HTERT RPE-1 (cell line): ENCODE measurements around the gene ZDHHC14.
"Not testable (repeated sequence)": the region's sequence is repeated elsewhere in the genome, so short reads cannot be mapped to it uniquely, and the experiment has no call there.

Experiments
- in situ Hi-C: fragments of 300-500 bp; cut with MboI; formaldehyde crosslinking; loops from 4 replicates; pipeline ENCODE4 v1.14.3; 2020; ENCODE audit warnings: low sequenced_read_pairs

ZDHHC14 gene

GRCh38 chr6:157672726-157673412, 291.9 kb downstream of the ZDHHC14 start:
- in situ Hi-C loops, result no loop called here

- in situ Hi-C loops, result no loop called here
Measured at GRCh38 chr6:157673596-157673995, 292.6 kb downstream of the ZDHHC14 start.

GRCh38 chr6:157674061-157674460, 293.1 kb downstream of the ZDHHC14 start:
- in situ Hi-C loops, result no loop called here

- in situ Hi-C loops, result no loop called here
Measured at GRCh38 chr6:157675831-157676230, 294.8 kb downstream of the ZDHHC14 start.

- in situ Hi-C loops, result no loop called here
Measured at GRCh38 chr6:157676241-157676640, 295.3 kb downstream of the ZDHHC14 start.

- in situ Hi-C loops, result no loop called here
Measured at GRCh38 chr6:157677235-157677634, 296.2 kb downstream of the ZDHHC14 start.

GRCh38 chr6:157679605-157680580, 298.9 kb downstream of the ZDHHC14 start:
- in situ Hi-C loops, result no loop called here

- in situ Hi-C loops, result no loop called here
Measured at GRCh38 chr6:157681041-157681650, 300.2 kb downstream of the ZDHHC14 start.

GRCh38 chr6:157682856-157683481, 302.0 kb downstream of the ZDHHC14 start:
- in situ Hi-C loops, result no loop called here

- in situ Hi-C loops, result no loop called here
Measured at GRCh38 chr6:157683707-157684106, 302.7 kb downstream of the ZDHHC14 start.

- in situ Hi-C loops, result no loop called here
Measured at GRCh38 chr6:157684620-157685299, 303.8 kb downstream of the ZDHHC14 start.

GRCh38 chr6:157685596-157686280, 304.7 kb downstream of the ZDHHC14 start:
- in situ Hi-C loops, result no loop called here

- in situ Hi-C loops, result no loop called here
Measured at GRCh38 chr6:157688275-157688959, 307.4 kb downstream of the ZDHHC14 start.

GRCh38 chr6:157688960-157689599, 308.1 kb downstream of the ZDHHC14 start:
- in situ Hi-C loops, result no loop called here

GRCh38 chr6:157689875-157690274, 308.9 kb downstream of the ZDHHC14 start:
- in situ Hi-C loops, result no loop called here

GRCh38 chr6:157690441-157691210, 309.6 kb downstream of the ZDHHC14 start:
- in situ Hi-C loops, result no loop called here

- in situ Hi-C loops, result not testable (repeated sequence)
Measured at GRCh38 chr6:157691621-157692020, 310.6 kb downstream of the ZDHHC14 start.

- in situ Hi-C loops, result no loop called here
Measured at GRCh38 chr6:157693867-157694266, 312.9 kb downstream of the ZDHHC14 start.
